Measurements from ENCODE around the gene CWC27. TPM values are rescaled to one million over a fixed set of nuclear protein-coding genes. Genes with fewer than 3 reads are reported as not detected.

The CWC27 gene
- total RNA-seq, 4 donors from 2014 or later: 8.8 to 38.1 (median 17.6) TPM

GRCh38 chr5:65010841-65011240 is 242.1 kb downstream of the CWC27 start:
- H3K27me3 ChIP-seq: no peaks in the 10 kb centered on the region
- H3K4me1 ChIP-seq: peaks cover 0 to 13% (median 0%) of the 10 kb centered on the region in 4 donors
- peaks cover 0 to 4% (median 0%) of the 10 kb centered on the region in 3 donors for H3K36me3 ChIP-seq
- no peak overlapping the region for H3K27ac ChIP-seq
- no peak for TF ChIP-seq EP300 (IDR thresholded peaks at IDR 0.05)
- no peak for TF ChIP-seq CTCF (IDR thresholded peaks at IDR 0.05)
- no peak for TF ChIP-seq POLR2A (IDR thresholded peaks at IDR 0.05)
- no peak overlapping the region for H3K4me3 ChIP-seq
- no peak for DNase-seq (ENCODE audit: low spot score in 2 of 2)
- H3K9me3 ChIP-seq: no peaks in the 10 kb centered on the region
- 82 to 100% methylated on average over 1 of the region's 1 CpG for WGBS, 2 donors

- Histone ChIP-seq H3K36me3 (peaks cover 0 to 4% (median 0%) of the 10 kb centered on the region in 3 donors), H3K4me1 (peaks cover 0 to 13% (median 0%) of the 10 kb centered on the region in 4 donors), H3K9me3 (no peaks in the 10 kb centered on the region), H3K27me3 (no peaks in the 10 kb centered on the region), H3K27ac (no peak overlapping the region), H3K4me3 (no peak overlapping the region)
- DNase-seq (ENCODE audit: low spot score in 2 of 2): no peak
- no peak for TF ChIP-seq POLR2A (IDR thresholded peaks at IDR 0.05)
- TF ChIP-seq CTCF (IDR thresholded peaks at IDR 0.05): no peak
- no peak for TF ChIP-seq EP300 (IDR thresholded peaks at IDR 0.05)
- WGBS, 2 donors: 66 to 69% methylated on average over 4 of the region's 4 CpGs
Measured at GRCh38 chr5:65012301-65012892, 243.7 kb downstream of the CWC27 start.

DNA sequence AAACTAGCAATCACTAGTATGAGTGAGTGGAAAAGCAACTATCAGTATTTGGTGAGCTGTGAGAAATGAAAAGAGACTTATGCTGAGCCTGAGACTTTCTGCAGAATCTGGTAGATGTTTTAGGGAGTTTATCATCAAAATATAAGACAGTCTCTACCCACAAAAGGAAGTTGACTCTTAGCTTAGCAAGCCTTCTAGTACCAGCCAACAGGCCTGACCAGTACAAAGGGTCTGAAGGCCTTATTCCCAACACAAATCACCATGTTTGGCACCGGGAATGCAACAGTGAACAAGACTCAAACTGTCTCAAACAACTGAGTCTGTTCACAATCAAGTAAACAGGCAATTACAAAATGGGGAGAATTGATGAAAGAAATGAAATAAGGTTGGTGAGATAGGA is 244.4 kb downstream of the CWC27 start:
- Histone ChIP-seq H3K27ac (peak overlapping the region in 1 of 4 donors; percentile 44), H3K9me3 (no peaks in the 10 kb centered on the region), H3K27me3 (no peaks in the 10 kb centered on the region), H3K4me1 (peaks cover 0 to 13% (median 0%) of the 10 kb centered on the region in 4 donors), H3K36me3 (peaks cover 0 to 4% (median 0%) of the 10 kb centered on the region in 3 donors), H3K4me3 (no peak overlapping the region)
- no peak for DNase-seq (ENCODE audit: low spot score in 2 of 2)
- no peak for TF ChIP-seq EP300 (IDR thresholded peaks at IDR 0.05)
- no peak for TF ChIP-seq CTCF (IDR thresholded peaks at IDR 0.05)
- TF ChIP-seq POLR2A (IDR thresholded peaks at IDR 0.05): no peak
- 61 to 73% methylated on average over 1 of the region's 1 CpG for WGBS, 2 donors

GRCh38 chr5:65014769-65015168 is 246.0 kb downstream of the CWC27 start:
- no peak overlapping the region for H3K27ac ChIP-seq
- DNase-seq (ENCODE audit: low spot score in 2 of 2): no peak
- H3K4me1 ChIP-seq: peaks cover 0 to 13% (median 0%) of the 10 kb centered on the region in 4 donors
- H3K27me3 ChIP-seq: no peaks in the 10 kb centered on the region
- no peaks in the 10 kb centered on the region for H3K9me3 ChIP-seq
- no peak overlapping the region for H3K4me3 ChIP-seq
- no peak for TF ChIP-seq CTCF (IDR thresholded peaks at IDR 0.05)
- TF ChIP-seq EP300 (IDR thresholded peaks at IDR 0.05): no peak
- no peak for TF ChIP-seq POLR2A (IDR thresholded peaks at IDR 0.05)
- 31% methylated on average over 2 of the region's 2 CpGs for WGBS, 2 donors
- H3K36me3 ChIP-seq: no peaks in the 10 kb centered on the region

GRCh38 chr5:65015767-65016166 is 247.0 kb downstream of the CWC27 start:
- peaks cover 0 to 13% (median 0%) of the 10 kb centered on the region in 4 donors for H3K4me1 ChIP-seq
- WGBS, 2 donors: 85 to 92% methylated on average over 3 of the region's 3 CpGs
- no peaks in the 10 kb centered on the region for H3K36me3 ChIP-seq
- DNase-seq (ENCODE audit: low spot score in 2 of 2): no peak
- no peak overlapping the region for H3K27ac ChIP-seq
- H3K9me3 ChIP-seq: no peaks in the 10 kb centered on the region
- no peaks in the 10 kb centered on the region for H3K27me3 ChIP-seq
- H3K4me3 ChIP-seq: no peak overlapping the region
- TF ChIP-seq CTCF (IDR thresholded peaks at IDR 0.05) (no peak), POLR2A (IDR thresholded peaks at IDR 0.05) (no peak)
